Measurements from ENCODE around the gene TMA7.

Gene TMA7

DNA sequence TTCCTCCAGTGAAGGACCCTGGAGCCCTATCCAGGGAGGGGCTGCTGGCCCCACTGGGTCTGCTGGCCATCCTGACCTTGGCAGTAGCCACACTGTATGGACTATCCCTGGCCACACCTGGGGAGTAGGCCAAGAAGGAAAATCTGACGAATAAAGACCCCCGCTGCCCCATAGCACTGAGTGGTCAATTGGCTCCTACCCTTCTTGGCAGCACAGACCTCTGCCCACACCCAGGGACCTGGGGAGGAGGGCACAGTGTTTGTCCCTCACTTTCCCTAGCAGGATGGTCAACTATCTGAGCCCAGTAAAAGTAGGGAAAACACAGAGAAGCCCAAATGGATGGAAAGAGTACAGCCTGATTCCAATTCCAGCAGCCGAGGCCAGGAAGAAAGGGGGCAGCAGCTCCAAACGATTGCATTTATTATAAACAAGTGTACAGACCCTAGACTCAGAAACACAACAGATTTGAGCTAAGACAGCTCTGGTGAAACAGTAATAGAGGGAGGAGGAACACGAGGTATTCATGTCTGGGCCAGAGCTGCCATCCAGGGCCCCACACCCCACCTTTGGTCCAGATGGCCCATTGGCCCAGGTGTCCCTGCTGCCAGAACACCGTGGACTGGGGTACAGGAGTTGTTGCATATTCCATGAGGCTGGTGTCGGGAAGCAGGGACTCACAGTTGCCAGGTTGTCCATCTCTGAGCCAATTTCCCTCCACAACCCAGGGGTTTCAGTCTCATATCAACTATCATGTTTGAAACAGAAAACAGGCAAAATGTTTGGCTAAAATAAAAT is 27.6 kb downstream of the TMA7 start:
- DNase-seq (ENCODE audit: low read depth in 2 of 2) = no peak
- peak overlapping the region in 1 of 2 donors; percentile 63 for H3K4me3 ChIP-seq (replicated peaks in 1 of 2; ENCODE audit: low read depth in 2 of 2, low read length in 2 of 2)

GRCh38 chr3:48468329-48468731 is 28.3 kb downstream of the TMA7 start:
- no peak overlapping the region for H3K4me3 ChIP-seq (replicated peaks in 1 of 2; ENCODE audit: low read depth in 2 of 2, low read length in 2 of 2)
- no peak for TF ChIP-seq CTCF (IDR thresholded peaks at IDR 0.05; ENCODE audit: low read depth, low read length)
- DNase-seq (ENCODE audit: low read depth in 2 of 2) = no peak

More for the DNA sequence above, 27.6 kb downstream of the TMA7 start:
- no peak for TF ChIP-seq CTCF (IDR thresholded peaks at IDR 0.05; ENCODE audit: low read depth, low read length)

GRCh38 chr3:48469046-48469915 is 29.2 kb downstream of the TMA7 start:
- DNase-seq (ENCODE audit: low read depth in 2 of 2) = no peak
- H3K4me3 ChIP-seq (replicated peaks in 1 of 2; ENCODE audit: low read depth in 2 of 2, low read length in 2 of 2) = no peak overlapping the region
- TF ChIP-seq CTCF (IDR thresholded peaks at IDR 0.05; ENCODE audit: low read depth, low read length) = no peak

DNA sequence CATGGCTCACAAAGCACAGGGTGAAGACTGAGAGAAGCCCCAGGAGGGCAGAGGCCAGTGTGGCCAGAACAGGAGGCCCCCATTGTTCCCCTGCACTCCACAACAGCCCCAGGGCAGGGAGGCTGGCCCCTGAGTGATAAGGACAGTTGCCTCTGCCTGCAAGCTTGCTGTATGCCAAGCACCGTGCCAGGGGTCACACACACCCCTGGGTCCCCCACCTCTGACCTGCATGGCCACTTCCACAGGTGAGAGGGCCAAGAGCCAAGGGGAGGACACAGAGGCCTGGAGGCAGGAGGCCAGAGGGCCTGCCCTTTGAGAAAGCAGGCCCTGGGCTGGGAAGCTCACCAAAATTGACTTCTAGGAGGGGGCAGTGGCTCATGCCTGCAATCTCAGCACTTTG is 30.2 kb downstream of the TMA7 start:
- no peak for DNase-seq (ENCODE audit: low read depth in 2 of 2)
- no peak overlapping the region for H3K4me3 ChIP-seq (replicated peaks in 1 of 2; ENCODE audit: low read depth in 2 of 2, low read length in 2 of 2)
- TF ChIP-seq CTCF (IDR thresholded peaks at IDR 0.05; ENCODE audit: low read depth, low read length) = no peak

DNA sequence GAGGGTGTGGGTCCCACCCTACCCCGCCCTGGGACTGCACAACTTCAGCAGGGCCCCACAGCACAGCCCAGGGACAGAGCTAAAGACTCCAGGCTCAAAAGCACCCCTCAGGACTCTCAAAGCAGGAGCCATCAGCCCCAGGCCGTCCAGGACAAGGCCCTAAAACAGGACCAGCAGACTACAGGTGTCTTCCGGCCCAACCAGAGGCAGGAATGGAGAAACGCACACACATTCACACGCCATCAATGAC is 32.5 kb downstream of the TMA7 start:
- TF ChIP-seq CTCF (IDR thresholded peaks at IDR 0.05; ENCODE audit: low read depth, low read length) = no peak
- no peak for DNase-seq (ENCODE audit: low read depth in 2 of 2)
- H3K4me3 ChIP-seq (replicated peaks in 1 of 2; ENCODE audit: low read depth in 2 of 2, low read length in 2 of 2) = peak overlapping the region; percentile 70 to 87

- TF ChIP-seq CTCF (IDR thresholded peaks at IDR 0.05; ENCODE audit: low read depth, low read length) = peak; percentile 35
- DNase-seq (ENCODE audit: low read depth in 2 of 2) = peak; percentile 94 to 95
- peak overlapping the region; percentile 70 to 87 for H3K4me3 ChIP-seq (replicated peaks in 1 of 2; ENCODE audit: low read depth in 2 of 2, low read length in 2 of 2)
These were observed 33.0 kb downstream of the TMA7 start for GRCh38 chr3:48472923-48473616.
